CD4-positive, alpha-beta memory T cell (primary cell): Measurements from ENCODE around the gene ZNF346. TPM values are rescaled to one million over a fixed set of nuclear protein-coding genes. Genes with fewer than 3 reads are reported as not detected.
A peak's percentile ranks its signal among the peaks of the same experiment; 100 is the strongest.

Source experiments
- CTCF ChIA-PET: fragments of 350-600 bp; sonication (Branson Sonifier 250); formaldehyde crosslinking; loops from one replicate; lab custom pipeline; 2021; ENCODE audit warnings: inconsistent platforms; ENCODE audit not compliant: partially characterized antibody; lab: Charles Lee
- POLR2A ChIA-PET: fragments of 350-600 bp; sonication (Branson Sonifier 250); formaldehyde crosslinking; loops from one replicate; lab custom pipeline; 2021; ENCODE audit not compliant: partially characterized antibody; lab: Charles Lee
- DNase-seq, 5 donors: peaks; one replicate each; pipeline versions ENCODE4 v3.0.0 to v3.0.0-alpha.2; 2020 to 2022; ENCODE audit warnings: mixed read lengths in 1 of 5
- H3K27ac ChIP-seq: one replicate; pipeline ENCODE4 v1.7.0; 2013; ENCODE audit warnings: low read depth, low read length
- H3K27me3 ChIP-seq: 2 replicates; pipeline ENCODE4 v1.7.0; 2013; ENCODE audit warnings: mild to moderate bottlenecking, low read length, moderate library complexity; ENCODE audit not compliant: insufficient read depth
- H3K36me3 ChIP-seq: 2 replicates; pipeline ENCODE4 v1.7.0; 2013; ENCODE audit warnings: mild to moderate bottlenecking, low read length, moderate library complexity; ENCODE audit not compliant: insufficient read depth
- H3K4me1 ChIP-seq: 2 replicates; pipeline ENCODE4 v1.7.0; 2013; ENCODE audit warnings: mild to moderate bottlenecking, low read length, moderate library complexity; ENCODE audit not compliant: insufficient read depth
- H3K4me3 ChIP-seq, 2 donors: one replicate each; pipeline ENCODE4 v1.7.0; 2013; ENCODE audit warnings: low read length in 2 of 2, mild to moderate bottlenecking in 1 of 2
- H3K9me3 ChIP-seq, 2 donors: one replicate each; pipeline ENCODE4 v1.7.0; 2013; ENCODE audit warnings: low read length in 2 of 2, control low read depth in 1 of 2; ENCODE audit not compliant: control insufficient read depth in 1 of 2
- H3K27ac Mint-ChIP-seq, 7 donors: one replicate each; pipeline ENCODE4 v1.8.0; 2020 to 2021; ENCODE audit warnings: mixed read lengths in 7 of 7, mild to moderate bottlenecking in 6 of 7, inconsistent platforms in 3 of 7, moderate library complexity in 3 of 7
- H3K27me3 Mint-ChIP-seq, 2 donors: one replicate each; pipeline ENCODE4 v1.8.0; 2020 to 2021; ENCODE audit warnings: mixed read lengths in 2 of 2
- H3K36me3 Mint-ChIP-seq, 2 donors: one replicate each; pipeline ENCODE4 v1.8.0; 2020 to 2021; ENCODE audit warnings: mixed read lengths in 2 of 2, inconsistent platforms in 1 of 2, mild to moderate bottlenecking in 1 of 2
- H3K4me1 Mint-ChIP-seq, 4 donors: one replicate each; pipeline ENCODE4 v1.8.0; 2020 to 2021; ENCODE audit warnings: mixed read lengths in 4 of 4, mild to moderate bottlenecking in 1 of 4
- H3K4me3 Mint-ChIP-seq, 8 donors: one replicate each; pipeline ENCODE4 v1.8.0; 2020 to 2021; ENCODE audit warnings: mixed read lengths in 8 of 8, mild to moderate bottlenecking in 7 of 8, moderate library complexity in 6 of 8, inconsistent platforms in 3 of 8
- H3K9me3 Mint-ChIP-seq, 8 donors: one replicate each; pipeline ENCODE4 v1.8.0; 2020 to 2021; ENCODE audit warnings: mixed read lengths in 8 of 8, mild to moderate bottlenecking in 5 of 8, inconsistent platforms in 3 of 8, moderate library complexity in 1 of 8
- intact Hi-C: fragments of 100-400 bp; cut with micrococcal nuclease; formaldehyde crosslinking; loops from one replicate; pipeline ENCODE4 v1.15.1; 2023
- polyA plus RNA-seq, 2 donors: library from polyadenylated mRNA; unstranded; fragments of 300-500 nt; fragmentation: Illumina TruSeq; gene quantifications; one replicate each; pipeline ENCODE4 v1.2.3, GENCODE V29; 2021
- total RNA-seq, 2 experiments: library from RNA; stranded (reverse); gene quantifications; one replicate each; pipeline ENCODE4 v1.2.3, GENCODE V29; 2021

ZNF346 gene
- total and polyA plus RNA-seq, 4 experiments from 2014 or later = 7.3 to 29.1 (median 21.4) TPM

- no peak overlapping the region for H3K27ac Mint-ChIP-seq
- Histone ChIP-seq H3K9me3 (no peaks in the 10 kb centered on the region), H3K27ac (no peak overlapping the region), H3K36me3 (no peaks in the 10 kb centered on the region), H3K4me3 (no peak overlapping the region), H3K4me1 (no peaks in the 10 kb centered on the region), H3K27me3 (no peaks in the 10 kb centered on the region)
- H3K4me3 Mint-ChIP-seq = no peak overlapping the region
- peaks cover 0 to 3% of the 10 kb centered on the region in 2 donors for H3K27me3 Mint-ChIP-seq
- ChIA-PET CTCF (interaction anchor here (1.4 kb wide), 1 partner anchor 435 kb away, joined by 3 read pairs; no protein-coding TSS in a partner anchor), POLR2A (no interaction called here)
- intact Hi-C loops = no loop called here
- no peaks in the 10 kb centered on the region for H3K4me1 Mint-ChIP-seq
- H3K9me3 Mint-ChIP-seq = no peaks in the 10 kb centered on the region
- H3K36me3 Mint-ChIP-seq = no peaks in the 10 kb centered on the region
- DNase-seq = no peak
Observed at GRCh38 chr5:177095088-177095669, 72.7 kb downstream of the ZNF346 start.

GRCh38 chr5:177096162-177097015 is 73.9 kb downstream of the ZNF346 start:
- ChIA-PET CTCF (interaction anchor here (1.4 to 1.8 kb wide), 2 partner anchors 11 to 436 kb away, joined by 3 to 4 read pairs; no protein-coding TSS in a partner anchor), POLR2A (no interaction called here)
- Histone ChIP-seq H3K27ac (no peak overlapping the region), H3K4me1 (no peaks in the 10 kb centered on the region), H3K27me3 (no peaks in the 10 kb centered on the region), H3K36me3 (no peaks in the 10 kb centered on the region), H3K4me3 (no peak overlapping the region), H3K9me3 (no peaks in the 10 kb centered on the region)
- Mint-ChIP-seq H3K27me3 (peaks cover 0 to 3% of the 10 kb centered on the region in 2 donors), H3K36me3 (no peaks in the 10 kb centered on the region), H3K9me3 (no peaks in the 10 kb centered on the region), H3K27ac (no peak overlapping the region), H3K4me3 (no peak overlapping the region), H3K4me1 (no peaks in the 10 kb centered on the region)
- peak in 1 of 5 donors; percentile 33 for DNase-seq
- intact Hi-C loops = no loop called here

- no peaks in the 10 kb centered on the region for H3K9me3 Mint-ChIP-seq
Observed at GRCh38 chr5:177097016-177097985, 74.8 kb downstream of the ZNF346 start.

GRCh38 chr5:177098120-177098469 is 75.6 kb downstream of the ZNF346 start:
- H3K27ac ChIP-seq = no peak overlapping the region
- no peak for DNase-seq
- no peaks in the 10 kb centered on the region for H3K4me1 ChIP-seq
- Mint-ChIP-seq H3K4me1 (no peaks in the 10 kb centered on the region), H3K9me3 (no peaks in the 10 kb centered on the region), H3K27me3 (peaks cover 0 to 1% of the 10 kb centered on the region in 2 donors), H3K36me3 (no peaks in the 10 kb centered on the region), H3K4me3 (no peak overlapping the region), H3K27ac (no peak overlapping the region)
- intact Hi-C loops = no loop called here
- ChIA-PET CTCF (interaction anchor here (1.8 to 1.9 kb wide), 2 partner anchors 9 to 14 kb away, joined by 4 to 8 read pairs; no protein-coding TSS in a partner anchor), POLR2A (no interaction called here)
- no peaks in the 10 kb centered on the region for H3K36me3 ChIP-seq
- no peaks in the 10 kb centered on the region for H3K9me3 ChIP-seq
- no peaks in the 10 kb centered on the region for H3K27me3 ChIP-seq
- no peak overlapping the region for H3K4me3 ChIP-seq

More at GRCh38 chr5:177097016-177097985, 74.8 kb downstream of the ZNF346 start:
- ChIA-PET CTCF (interaction anchor here (1.8 to 1.9 kb wide), 2 partner anchors 10 to 15 kb away, joined by 4 to 8 read pairs; no protein-coding TSS in a partner anchor), POLR2A (no interaction called here)
- peaks cover 0 to 1% of the 10 kb centered on the region in 2 donors for H3K27me3 Mint-ChIP-seq
- no peak overlapping the region for H3K27ac ChIP-seq
- H3K36me3 ChIP-seq = no peaks in the 10 kb centered on the region
- intact Hi-C loops = no loop called here
- no peaks in the 10 kb centered on the region for H3K27me3 ChIP-seq
- no peak overlapping the region for H3K4me3 Mint-ChIP-seq
- no peaks in the 10 kb centered on the region for H3K4me1 ChIP-seq
- no peak for DNase-seq
- no peaks in the 10 kb centered on the region for H3K9me3 ChIP-seq
- H3K27ac Mint-ChIP-seq = peak overlapping the region in 1 of 7 donors; percentile 76
- no peaks in the 10 kb centered on the region for H3K4me1 Mint-ChIP-seq
- H3K36me3 Mint-ChIP-seq = no peaks in the 10 kb centered on the region
- H3K4me3 ChIP-seq = no peak overlapping the region

- Histone ChIP-seq H3K27me3 (no peaks in the 10 kb centered on the region), H3K9me3 (no peaks in the 10 kb centered on the region), H3K36me3 (no peaks in the 10 kb centered on the region), H3K27ac (no peak overlapping the region), H3K4me3 (no peak overlapping the region), H3K4me1 (no peaks in the 10 kb centered on the region)
- CTCF ChIA-PET = interaction anchor here (1.8 to 3.0 kb wide), 3 partner anchors 8 to 14 kb away, joined by 4 to 8 read pairs (median 7); no protein-coding TSS in a partner anchor
- Mint-ChIP-seq H3K27ac (no peak overlapping the region), H3K4me3 (no peak overlapping the region), H3K9me3 (no peaks in the 10 kb centered on the region), H3K4me1 (no peaks in the 10 kb centered on the region), H3K36me3 (no peaks in the 10 kb centered on the region), H3K27me3 (peaks cover 0 to 1% of the 10 kb centered on the region in 2 donors)
- DNase-seq = no peak
- POLR2A ChIA-PET = no interaction called here
- intact Hi-C loops = no loop called here
Observed at GRCh38 chr5:177098470-177099141, 76.1 kb downstream of the ZNF346 start.

DNA sequence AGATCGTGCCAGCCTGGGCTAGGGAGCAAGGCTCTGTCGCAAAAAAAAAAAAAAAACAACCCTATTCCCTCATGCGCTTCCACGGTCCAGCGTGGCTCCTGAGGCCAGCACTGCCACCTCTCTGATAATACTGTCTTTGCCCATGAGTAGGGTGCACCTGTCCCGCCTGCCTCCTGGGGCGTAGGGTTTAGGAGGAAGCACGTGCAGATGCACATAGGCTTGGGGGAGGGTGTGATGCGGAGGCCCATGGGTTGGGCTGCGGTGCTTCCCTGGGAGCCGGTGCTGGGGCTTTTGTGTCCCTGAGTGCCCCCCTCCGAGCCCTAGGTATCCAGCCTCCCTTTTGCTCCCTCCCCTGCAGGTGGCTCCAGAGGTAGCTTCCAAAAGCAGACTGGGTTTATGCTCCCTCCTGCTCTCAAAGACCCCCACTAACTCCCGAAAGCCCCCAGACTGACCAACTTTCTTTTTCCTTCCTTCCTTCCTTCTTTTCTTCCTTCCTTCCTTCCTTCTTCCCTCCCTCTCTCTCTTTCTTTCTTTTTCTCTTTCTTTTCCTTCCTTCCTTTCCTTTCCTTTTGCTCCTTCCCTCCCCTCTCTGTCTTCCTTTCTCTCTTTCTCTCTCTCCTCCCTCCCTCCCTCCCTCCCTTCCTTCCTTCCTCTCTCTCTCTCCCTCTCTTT is 77.1 kb downstream of the ZNF346 start:
- Mint-ChIP-seq H3K4me3 (no peak overlapping the region), H3K27ac (no peak overlapping the region), H3K9me3 (no peaks in the 10 kb centered on the region), H3K4me1 (no peaks in the 10 kb centered on the region), H3K36me3 (no peaks in the 10 kb centered on the region), H3K27me3 (peaks cover 0 to 1% of the 10 kb centered on the region in 2 donors)
- Histone ChIP-seq H3K36me3 (no peaks in the 10 kb centered on the region), H3K27me3 (no peaks in the 10 kb centered on the region), H3K4me1 (no peaks in the 10 kb centered on the region), H3K27ac (no peak overlapping the region), H3K9me3 (no peaks in the 10 kb centered on the region), H3K4me3 (no peak overlapping the region)
- DNase-seq = no peak
- POLR2A ChIA-PET = no interaction called here
- intact Hi-C loops = no loop called here
- CTCF ChIA-PET = interaction anchor here (0.6 to 3.0 kb wide), 2 partner anchors 11 to 14 kb away, joined by 3 to 7 read pairs; no protein-coding TSS in a partner anchor
